RPMI8226 (cell line): Measurements from ENCODE around the gene KIF26A.

ENCODE experiments used
- DNase-seq: peaks from one replicate; pipeline ENCODE4 v3.0.0-alpha.2; 2015

KIF26A gene

GRCh38 chr14:104225278-104226190 is 87.1 kb downstream of the KIF26A start:
- peak; percentile 79 for DNase-seq

GRCh38 chr14:104226421-104227383 is 88.3 kb downstream of the KIF26A start:
- DNase-seq, result no peak

- DNase-seq, result no peak
These were observed 89.4 kb downstream of the KIF26A start for GRCh38 chr14:104227806-104228205.

- no peak for DNase-seq
These were observed 89.8 kb downstream of the KIF26A start for GRCh38 chr14:104228221-104228620.

GRCh38 chr14:104228716-104229533 is 90.5 kb downstream of the KIF26A start:
- no peak for DNase-seq

- DNase-seq, result no peak
These were observed 91.2 kb downstream of the KIF26A start for GRCh38 chr14:104229534-104230055.

GRCh38 chr14:104230119-104230815 is 91.9 kb downstream of the KIF26A start:
- no peak for DNase-seq
